AG08396 (cell line): Measurements from ENCODE around the gene GLIS1.

Source experiments
- DNase-seq: peaks from one replicate; pipeline ENCODE4 v3.0.0; 2012; ENCODE audit warnings: low spot score, mixed read lengths

The GLIS1 gene

DNA sequence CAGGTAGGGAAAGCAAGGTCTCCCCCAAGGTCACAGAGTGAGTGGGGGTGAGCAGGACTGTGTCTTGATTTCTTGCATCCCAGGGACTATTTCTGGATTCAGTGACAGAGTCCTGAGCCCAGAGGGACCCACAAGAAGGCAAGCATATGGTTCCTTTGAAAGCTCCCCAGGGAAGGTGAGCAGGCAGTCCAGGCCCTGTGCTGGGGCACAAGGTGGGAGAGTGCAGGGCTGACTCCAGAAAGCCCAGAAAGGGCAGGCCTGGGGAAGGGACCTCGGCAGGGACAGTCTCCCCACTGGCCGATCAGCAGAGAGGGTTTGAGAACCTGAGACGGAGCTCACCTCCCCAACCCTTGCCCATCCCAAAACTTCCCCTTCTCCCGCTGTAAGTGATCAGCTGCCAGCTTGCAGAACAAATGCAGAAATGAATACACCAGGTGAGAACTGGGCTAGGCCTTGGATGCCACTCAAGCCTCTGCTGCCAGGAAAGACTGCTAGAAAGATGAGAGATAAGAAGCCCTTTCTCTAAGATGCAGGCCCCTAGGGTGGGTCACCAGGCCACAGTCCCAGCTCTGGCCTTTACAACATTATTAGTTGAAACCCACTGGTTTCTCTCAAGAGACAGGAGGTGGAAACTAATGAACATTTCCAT is 121.0 kb downstream of the GLIS1 start:
- DNase-seq: no peak

DNA sequence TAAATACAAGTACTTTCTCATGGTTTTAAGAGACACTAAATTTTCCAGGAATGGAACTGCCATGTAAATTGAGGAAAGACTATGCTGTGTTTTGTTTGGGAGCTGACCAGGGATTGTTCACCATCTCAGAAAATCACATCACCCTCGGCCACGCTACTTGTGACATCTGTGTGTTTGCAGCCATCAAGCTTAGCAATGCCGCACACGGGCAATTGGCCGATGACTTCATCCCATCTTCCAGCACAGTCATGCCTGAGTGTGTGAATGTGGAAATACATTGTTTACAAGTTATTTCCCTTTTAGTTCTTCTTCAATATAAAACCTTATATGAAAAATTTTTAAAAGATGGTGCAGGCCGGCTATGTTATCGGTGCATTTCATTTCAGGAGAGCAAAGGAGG is 121.6 kb downstream of the GLIS1 start:
- no peak for DNase-seq

GRCh38 chr1:53616927-53617326 is 122.0 kb downstream of the GLIS1 start:
- DNase-seq: no peak

- no peak for DNase-seq
These were observed 122.5 kb downstream of the GLIS1 start for GRCh38 chr1:53616511-53616910.

DNA sequence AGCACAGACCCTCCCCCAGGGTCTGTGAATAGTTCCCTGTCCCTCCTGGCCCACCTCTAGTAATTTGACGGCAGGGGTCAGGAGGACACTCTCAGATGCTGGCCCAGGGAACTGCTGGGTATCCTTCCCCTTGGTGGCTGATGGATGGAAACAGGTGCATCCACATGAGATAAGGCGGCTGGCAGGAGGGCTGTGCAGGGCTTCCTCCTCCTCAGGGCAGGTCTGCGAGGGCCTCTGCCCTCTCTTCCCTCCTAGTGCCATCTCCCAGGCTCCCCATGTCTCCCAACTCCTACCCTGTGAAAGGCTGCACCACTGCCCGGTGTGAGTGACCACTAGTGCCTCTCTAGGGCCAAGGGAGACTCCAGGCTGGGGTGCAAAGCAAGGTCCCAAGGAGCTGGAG is 123.9 kb downstream of the GLIS1 start:
- no peak for DNase-seq

DNA sequence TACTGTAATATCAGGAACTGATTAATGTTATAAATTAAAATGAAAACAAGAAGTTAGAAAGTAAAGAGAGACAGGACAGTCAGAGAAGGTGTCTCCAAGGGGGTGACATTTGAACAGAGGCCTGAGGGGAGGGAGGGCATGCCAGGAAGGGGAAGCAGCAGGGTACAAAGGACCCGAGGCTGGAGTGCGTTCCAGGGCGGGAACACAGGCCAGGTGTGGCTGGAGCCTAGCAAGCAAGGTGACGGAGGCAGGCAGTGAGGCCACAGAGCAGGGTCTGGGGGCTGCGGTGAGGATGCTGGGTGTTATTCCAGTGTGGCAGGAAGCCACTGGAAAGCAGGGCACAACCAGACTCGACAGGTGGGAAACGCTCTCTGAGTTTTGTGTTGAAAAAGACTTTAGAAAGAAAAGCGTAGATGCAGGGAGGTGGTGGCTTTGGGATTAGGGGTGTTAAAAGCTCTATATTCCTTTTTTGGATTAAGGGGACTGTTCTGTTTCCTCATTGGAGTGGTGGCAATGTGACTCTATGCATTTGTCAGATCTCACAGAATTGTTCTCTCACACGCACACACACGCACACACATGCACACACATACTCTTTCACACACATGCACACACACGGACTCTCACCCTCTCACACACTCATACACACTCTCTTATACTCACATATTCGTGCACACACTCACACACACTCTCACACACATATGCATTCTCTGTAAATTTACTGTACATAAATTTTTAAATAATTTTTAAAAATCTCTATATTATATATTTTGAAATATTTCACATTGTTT is 124.5 kb downstream of the GLIS1 start:
- DNase-seq: no peak

- no peak for DNase-seq
These were observed 130.3 kb downstream of the GLIS1 start for GRCh38 chr1:53608676-53609075.

DNA sequence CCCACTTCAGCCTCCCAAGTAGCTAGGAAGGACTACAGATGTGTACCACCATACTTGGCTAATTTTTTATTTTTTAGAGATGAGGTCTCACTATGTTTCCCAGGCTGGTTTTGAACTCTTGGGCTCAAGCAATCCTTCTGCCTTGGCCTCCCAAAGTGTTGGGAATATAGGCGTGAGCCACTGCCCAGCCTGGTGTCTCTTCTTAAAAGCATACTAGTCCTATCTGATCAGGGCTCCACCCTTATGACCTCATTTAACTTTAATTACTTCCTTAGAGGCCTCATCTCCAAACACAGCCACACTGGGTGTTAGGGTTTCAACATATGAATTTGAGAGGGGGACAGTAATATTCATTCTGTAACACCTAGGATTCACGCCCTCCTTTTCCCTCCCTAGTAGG is 130.9 kb downstream of the GLIS1 start:
- DNase-seq: no peak

GRCh38 chr1:53606651-53607051 is 132.3 kb downstream of the GLIS1 start:
- DNase-seq: no peak

DNA sequence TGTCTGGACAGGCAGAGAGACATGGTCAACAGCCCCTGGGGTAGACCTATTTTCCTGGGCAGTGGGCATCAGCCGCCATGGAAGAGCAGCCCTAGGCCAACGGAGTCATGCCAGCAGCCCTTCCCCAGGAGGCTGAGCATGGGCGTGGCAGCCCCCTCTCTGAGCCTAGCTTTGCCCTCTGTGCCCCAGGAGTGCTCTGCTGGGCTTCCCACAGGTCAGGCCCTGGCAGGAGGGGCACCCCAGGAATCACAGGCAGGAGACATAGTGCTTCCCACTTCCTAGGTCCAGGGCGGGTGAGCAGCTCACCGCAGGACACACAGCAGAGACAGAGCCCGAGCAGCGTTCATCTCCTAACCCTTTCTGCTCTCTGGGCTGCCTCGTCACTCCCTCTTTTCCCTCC is 132.8 kb downstream of the GLIS1 start:
- no peak for DNase-seq

GRCh38 chr1:53605181-53605580 is 133.8 kb downstream of the GLIS1 start:
- DNase-seq: no peak

- no peak for DNase-seq
These were observed 134.6 kb downstream of the GLIS1 start for GRCh38 chr1:53604291-53604919.

DNA sequence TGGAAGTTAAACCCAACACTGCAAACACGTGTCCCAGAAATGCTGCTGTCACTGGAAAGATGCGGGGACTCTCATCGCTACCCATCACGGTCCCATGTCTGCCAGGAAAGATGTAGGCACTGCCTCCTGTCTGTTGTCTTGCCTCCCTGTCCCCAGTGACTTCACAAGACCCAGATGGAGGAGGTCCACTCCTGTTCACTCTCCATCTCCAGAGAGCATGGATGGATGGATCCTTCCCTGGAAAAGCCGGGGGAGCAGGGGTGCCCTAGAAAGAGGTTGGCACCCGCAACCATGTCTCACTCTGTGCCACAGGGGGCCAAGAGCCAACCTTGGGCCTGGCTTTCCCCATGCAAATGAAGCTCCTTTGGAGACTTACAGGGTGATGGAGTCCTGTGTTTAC is 135.5 kb downstream of the GLIS1 start:
- no peak for DNase-seq

- DNase-seq: no peak
These were observed 136.8 kb downstream of the GLIS1 start for GRCh38 chr1:53601867-53602775.

DNA sequence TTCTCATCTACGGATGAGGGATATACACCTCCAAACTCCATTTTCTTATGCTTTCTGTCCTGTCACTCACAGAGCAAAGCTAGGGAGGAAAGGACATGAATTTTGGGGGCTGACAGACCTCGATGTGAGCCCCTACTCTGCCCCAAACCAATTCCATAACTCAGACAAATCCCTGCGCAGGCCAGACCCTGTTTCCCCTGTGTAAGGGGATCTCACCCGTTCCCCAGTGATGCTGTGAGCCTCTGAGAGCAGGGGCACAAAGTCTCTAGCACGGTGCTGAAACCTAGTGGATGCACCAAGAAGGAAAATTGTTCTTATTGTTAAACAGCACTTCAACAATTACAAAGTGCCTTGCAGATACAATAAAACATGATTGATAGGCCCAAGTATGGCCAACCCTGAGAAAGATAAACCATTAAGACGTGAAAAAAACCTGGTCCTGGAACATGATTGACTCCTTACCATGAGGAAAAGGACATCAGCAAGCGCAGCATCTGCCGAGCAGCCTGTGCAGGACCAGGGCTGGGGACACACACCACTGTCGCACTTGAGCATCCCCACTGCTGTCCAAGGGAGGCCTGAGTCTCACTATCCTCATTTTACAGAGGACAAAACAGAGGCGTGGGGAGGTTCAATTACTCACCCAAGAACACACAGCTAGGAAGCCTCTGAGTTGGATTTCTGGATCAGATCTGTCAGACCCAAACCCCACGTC is 137.8 kb downstream of the GLIS1 start:
- no peak for DNase-seq

- no peak for DNase-seq
These were observed 138.4 kb downstream of the GLIS1 start for GRCh38 chr1:53600561-53600960.

- DNase-seq: no peak
These were observed 139.0 kb downstream of the GLIS1 start for GRCh38 chr1:53600001-53600400.

DNA sequence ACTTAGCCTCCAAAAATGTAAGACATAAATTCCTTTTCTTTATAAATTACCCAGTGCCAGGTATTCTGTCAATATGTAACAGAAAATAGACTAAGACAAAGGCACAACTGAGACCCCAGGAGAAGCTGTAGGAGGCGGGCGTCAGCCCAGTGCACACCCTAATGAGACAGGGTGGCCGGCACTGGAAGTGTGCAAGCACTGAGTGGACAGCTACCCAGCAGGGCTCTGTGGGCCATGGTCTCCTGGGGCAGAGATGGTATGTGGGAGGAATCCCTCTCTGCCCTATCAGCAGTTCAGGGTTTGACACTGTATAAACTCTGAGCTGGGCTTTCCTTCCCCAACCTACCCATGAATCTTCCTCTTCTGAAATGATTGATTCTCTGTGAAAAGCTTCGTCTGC is 139.5 kb downstream of the GLIS1 start:
- DNase-seq: no peak

GRCh38 chr1:53598966-53599365 is 140.0 kb downstream of the GLIS1 start:
- no peak for DNase-seq

DNA sequence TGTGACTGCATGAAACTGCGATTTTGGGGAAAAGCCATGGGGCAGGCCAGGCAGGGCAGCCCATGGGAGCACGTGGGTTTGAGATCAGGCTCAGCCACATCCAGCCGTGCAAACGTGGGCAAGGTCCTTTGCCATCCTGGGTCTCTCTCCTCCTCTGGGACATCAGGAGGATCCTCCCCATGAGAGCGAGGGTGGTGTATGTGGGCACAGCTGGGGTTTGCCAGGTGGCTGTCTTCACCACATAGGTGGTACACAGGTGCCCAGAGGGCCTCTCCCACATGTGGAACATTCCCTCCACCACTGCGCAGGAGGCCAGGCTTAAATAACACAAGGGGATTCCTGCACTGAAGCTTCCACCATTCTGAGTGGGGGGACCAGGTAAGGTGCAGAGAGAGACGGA is 143.1 kb downstream of the GLIS1 start:
- no peak for DNase-seq

GRCh38 chr1:53594391-53595180 is 144.4 kb downstream of the GLIS1 start:
- DNase-seq: no peak
